Measurements from ENCODE around the gene PEX16. TPM values are rescaled to one million over a fixed set of nuclear protein-coding genes. Genes with fewer than 3 reads are reported as not detected.
A peak's percentile ranks its signal among the peaks of the same experiment; 100 is the strongest.

PEX16 gene
- total and polyA plus RNA-seq, 9 of the 15 experiments (the other 6 are each of a cell fraction or from before 2014, with no cell fraction given), result 1.5 to 43.9 (median 14.6) TPM

DNA sequence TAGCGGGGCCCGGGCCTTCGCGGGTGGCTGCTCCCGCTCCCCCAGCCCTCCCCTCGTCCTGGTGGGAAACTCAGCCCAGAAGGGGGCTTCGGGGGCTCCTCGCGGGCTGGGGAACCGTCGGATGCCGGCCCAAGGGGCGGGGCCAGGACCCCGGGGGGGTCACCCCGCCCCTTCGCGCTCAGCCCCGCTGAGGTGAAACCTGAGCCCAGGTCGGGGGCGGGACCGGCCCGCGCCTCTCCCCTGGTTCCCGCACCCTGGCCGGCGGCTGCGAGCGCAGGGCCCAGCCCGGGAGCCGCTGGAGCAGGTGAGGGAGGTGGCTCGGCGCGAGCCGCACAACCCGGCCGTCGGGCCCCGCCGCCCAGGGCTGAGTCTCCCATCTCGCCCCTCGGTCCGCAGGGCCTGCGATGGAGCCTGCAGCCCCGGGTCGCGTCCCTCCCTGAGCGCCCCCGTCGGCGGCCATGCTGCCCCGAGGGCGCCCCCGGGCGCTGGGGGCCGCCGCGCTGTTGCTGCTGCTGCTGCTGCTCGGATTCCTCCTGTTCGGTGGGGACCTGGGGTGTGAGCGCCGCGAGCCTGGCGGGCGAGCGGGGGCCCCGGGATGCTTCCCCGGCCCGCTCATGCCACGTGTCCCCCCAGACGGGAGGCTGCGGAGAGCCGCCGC is 4.9 kb upstream of the PEX16 start, which contains the start of gene LARGE2 (continued):
- TF ChIP-seq, protein P1, sequence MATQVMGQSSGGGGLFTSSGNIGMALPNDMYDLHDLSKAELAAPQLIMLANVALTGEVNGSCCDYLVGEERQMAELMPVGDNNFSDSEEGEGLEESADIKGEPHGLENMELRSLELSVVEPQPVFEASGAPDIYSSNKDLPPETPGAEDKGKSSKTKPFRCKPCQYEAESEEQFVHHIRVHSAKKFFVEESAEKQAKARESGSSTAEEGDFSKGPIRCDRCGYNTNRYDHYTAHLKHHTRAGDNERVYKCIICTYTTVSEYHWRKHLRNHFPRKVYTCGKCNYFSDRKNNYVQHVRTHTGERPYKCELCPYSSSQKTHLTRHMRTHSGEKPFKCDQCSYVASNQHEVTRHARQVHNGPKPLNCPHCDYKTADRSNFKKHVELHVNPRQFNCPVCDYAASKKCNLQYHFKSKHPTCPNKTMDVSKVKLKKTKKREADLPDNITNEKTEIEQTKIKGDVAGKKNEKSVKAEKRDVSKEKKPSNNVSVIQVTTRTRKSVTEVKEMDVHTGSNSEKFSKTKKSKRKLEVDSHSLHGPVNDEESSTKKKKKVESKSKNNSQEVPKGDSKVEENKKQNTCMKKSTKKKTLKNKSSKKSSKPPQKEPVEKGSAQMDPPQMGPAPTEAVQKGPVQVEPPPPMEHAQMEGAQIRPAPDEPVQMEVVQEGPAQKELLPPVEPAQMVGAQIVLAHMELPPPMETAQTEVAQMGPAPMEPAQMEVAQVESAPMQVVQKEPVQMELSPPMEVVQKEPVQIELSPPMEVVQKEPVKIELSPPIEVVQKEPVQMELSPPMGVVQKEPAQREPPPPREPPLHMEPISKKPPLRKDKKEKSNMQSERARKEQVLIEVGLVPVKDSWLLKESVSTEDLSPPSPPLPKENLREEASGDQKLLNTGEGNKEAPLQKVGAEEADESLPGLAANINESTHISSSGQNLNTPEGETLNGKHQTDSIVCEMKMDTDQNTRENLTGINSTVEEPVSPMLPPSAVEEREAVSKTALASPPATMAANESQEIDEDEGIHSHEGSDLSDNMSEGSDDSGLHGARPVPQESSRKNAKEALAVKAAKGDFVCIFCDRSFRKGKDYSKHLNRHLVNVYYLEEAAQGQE (IDR thresholded peaks at IDR 0.05; ENCODE audit: borderline replicate concordance), result no peak
- TF ChIP-seq, protein P1 (CRISPR knock-in tag; IDR thresholded peaks at IDR 0.05; ENCODE audit: low read depth), result no peak
- TF ChIP-seq BACH1 (tag; IDR thresholded peaks at IDR 0.05) (no peak), SMAD4 (CRISPR knock-in tag; conservative IDR thresholded peaks at IDR 0.05) (no peak), CEBPB (tag; IDR thresholded peaks at IDR 0.05) (no peak), RCOR1 (IDR thresholded peaks at IDR 0.05; ENCODE audit: borderline replicate concordance in 1 of 2, low read depth in 2 of 2, low read length in 2 of 2) (0 out of 4 replicates have a peak, but pooled peaks of 1 of the 2 experiments have one; percentile 9), SIRT6 (IDR thresholded peaks at IDR 0.05; ENCODE audit: low read depth, low read length) (no peak), RBM34 (IDR thresholded peaks at IDR 0.05; ENCODE audit: borderline replicate concordance, insufficient read depth, low read length) (no peak), E2F3 (CRISPR knock-in tag; IDR thresholded peaks at IDR 0.05) (no peak), ATF7 (IDR thresholded peaks at IDR 0.05) (0 out of 2 replicates have a peak, but pooled peaks have one; percentile 20), ARHGAP35 (IDR thresholded peaks at IDR 0.05; ENCODE audit: partially characterized antibody) (no peak), NEUROD1 (IDR thresholded peaks at IDR 0.05; ENCODE audit: borderline replicate concordance, low read depth, low read length, partially characterized antibody) (no peak), TAL1 (IDR thresholded peaks at IDR 0.05) (no peak), KDM4B (IDR thresholded peaks at IDR 0.05; ENCODE audit: borderline replicate concordance in 2 of 2, low read depth in 1 of 2) (no peak)
- TF ChIP-seq, protein P2, sequence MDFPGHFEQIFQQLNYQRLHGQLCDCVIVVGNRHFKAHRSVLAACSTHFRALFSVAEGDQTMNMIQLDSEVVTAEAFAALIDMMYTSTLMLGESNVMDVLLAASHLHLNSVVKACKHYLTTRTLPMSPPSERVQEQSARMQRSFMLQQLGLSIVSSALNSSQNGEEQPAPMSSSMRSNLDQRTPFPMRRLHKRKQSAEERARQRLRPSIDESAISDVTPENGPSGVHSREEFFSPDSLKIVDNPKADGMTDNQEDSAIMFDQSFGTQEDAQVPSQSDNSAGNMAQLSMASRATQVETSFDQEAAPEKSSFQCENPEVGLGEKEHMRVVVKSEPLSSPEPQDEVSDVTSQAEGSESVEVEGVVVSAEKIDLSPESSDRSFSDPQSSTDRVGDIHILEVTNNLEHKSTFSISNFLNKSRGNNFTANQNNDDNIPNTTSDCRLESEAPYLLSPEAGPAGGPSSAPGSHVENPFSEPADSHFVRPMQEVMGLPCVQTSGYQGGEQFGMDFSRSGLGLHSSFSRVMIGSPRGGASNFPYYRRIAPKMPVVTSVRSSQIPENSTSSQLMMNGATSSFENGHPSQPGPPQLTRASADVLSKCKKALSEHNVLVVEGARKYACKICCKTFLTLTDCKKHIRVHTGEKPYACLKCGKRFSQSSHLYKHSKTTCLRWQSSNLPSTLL (IDR thresholded peaks at IDR 0.05), result no peak
- TF ChIP-seq, protein P3, sequence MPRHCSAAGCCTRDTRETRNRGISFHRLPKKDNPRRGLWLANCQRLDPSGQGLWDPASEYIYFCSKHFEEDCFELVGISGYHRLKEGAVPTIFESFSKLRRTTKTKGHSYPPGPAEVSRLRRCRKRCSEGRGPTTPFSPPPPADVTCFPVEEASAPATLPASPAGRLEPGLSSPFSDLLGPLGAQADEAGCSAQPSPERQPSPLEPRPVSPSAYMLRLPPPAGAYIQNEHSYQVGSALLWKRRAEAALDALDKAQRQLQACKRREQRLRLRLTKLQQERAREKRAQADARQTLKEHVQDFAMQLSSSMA (CRISPR knock-in tag; IDR thresholded peaks at IDR 0.05), result 0 out of 2 replicates have a peak, but pooled peaks have one; percentile 17

Data from K562 (cell line).